Activated T-cell treated with anti-CD3 and anti-CD28 coated beads for 4 hours (primary cell): Measurements from ENCODE around the gene CFAP46.
"Not testable (repeated sequence)": the region's sequence is repeated elsewhere in the genome, so short reads cannot be mapped to it uniquely, and the experiment has no call there.

Experiments
- DNase-seq: peaks from one replicate; pipeline ENCODE4 v3.0.0-alpha.2; 2020

The CFAP46 gene

GRCh38 chr10:132979491-132980425 lies 37.4 kb upstream of the CFAP46 start:
- DNase-seq: no peak

DNA sequence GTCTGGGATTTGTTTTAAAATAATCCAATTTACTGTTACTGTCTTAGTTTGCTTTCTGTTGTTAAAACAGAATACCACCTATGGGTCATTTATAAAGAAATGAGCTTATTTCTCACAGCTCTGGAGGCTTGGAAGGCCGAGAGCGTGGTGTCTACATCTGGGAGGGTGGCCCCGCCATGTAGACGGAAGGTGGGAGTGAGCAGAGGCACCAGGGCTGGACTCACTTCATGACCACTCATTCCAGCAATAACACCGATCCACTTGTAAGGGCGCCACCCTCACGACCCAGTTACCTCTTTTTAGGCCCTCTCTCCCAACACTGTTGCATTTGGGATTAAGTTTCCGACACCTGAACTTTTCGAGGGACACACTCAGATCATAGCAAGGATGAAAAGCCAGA lies 36.2 kb upstream of the CFAP46 start:
- no peak for DNase-seq

GRCh38 chr10:132977807-132978206 lies 35.4 kb upstream of the CFAP46 start:
- no peak for DNase-seq

- DNase-seq: no peak
Observed at GRCh38 chr10:132977076-132977475, 34.7 kb upstream of the CFAP46 start.

- DNase-seq: no peak
Observed at GRCh38 chr10:132975831-132976682, 33.7 kb upstream of the CFAP46 start.

DNA sequence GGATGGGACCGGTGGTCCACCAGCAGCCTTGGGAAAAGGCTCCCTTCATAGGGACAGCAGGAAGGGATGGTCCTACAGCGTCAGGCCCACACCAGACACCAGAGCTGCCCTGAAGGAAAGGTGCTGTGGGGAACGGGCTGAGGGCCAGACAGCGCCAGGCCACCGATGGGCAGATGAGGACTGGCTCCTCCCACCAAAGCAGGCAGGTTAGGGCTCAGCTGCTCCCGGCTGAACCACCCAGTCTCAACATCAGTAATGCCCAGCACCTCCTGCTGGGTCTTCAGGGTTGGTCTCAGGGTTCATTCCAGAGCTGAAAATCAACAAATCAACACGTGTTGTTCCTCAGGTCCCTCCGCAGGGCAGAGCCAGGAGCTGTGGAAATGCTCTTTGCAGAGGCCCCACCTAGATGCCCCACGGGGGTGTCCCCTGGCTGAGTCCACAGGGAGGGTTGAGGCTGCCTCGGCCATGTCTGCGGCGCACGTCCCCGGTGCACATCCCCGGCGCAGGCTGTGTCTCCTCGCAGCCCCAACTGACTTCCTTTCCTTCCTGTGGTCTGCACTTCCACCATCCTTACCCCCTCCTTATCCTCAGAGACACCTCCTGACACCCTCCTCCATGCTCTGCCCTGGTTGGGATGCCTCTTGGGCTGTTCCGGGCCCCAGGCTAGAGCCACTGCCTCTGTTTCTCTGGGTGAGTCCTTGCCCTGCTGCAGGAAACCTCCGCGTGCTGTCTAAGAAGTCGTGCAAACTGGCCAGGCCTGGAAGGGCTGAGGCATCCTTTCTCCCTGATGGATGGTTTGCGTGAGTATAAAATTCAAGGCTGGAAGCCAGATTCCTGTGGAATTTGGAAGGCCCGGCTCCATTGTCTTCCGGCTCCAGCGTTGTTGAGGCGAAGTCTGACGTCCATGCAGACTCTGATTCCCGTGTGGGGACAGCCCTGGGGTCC lies 32.8 kb upstream of the CFAP46 start:
- no peak for DNase-seq

- no peak for DNase-seq
Observed at GRCh38 chr10:132974249-132974796, 32.0 kb upstream of the CFAP46 start.

- no peak for DNase-seq
Observed at GRCh38 chr10:132973903-132974241, 31.5 kb upstream of the CFAP46 start.

DNA sequence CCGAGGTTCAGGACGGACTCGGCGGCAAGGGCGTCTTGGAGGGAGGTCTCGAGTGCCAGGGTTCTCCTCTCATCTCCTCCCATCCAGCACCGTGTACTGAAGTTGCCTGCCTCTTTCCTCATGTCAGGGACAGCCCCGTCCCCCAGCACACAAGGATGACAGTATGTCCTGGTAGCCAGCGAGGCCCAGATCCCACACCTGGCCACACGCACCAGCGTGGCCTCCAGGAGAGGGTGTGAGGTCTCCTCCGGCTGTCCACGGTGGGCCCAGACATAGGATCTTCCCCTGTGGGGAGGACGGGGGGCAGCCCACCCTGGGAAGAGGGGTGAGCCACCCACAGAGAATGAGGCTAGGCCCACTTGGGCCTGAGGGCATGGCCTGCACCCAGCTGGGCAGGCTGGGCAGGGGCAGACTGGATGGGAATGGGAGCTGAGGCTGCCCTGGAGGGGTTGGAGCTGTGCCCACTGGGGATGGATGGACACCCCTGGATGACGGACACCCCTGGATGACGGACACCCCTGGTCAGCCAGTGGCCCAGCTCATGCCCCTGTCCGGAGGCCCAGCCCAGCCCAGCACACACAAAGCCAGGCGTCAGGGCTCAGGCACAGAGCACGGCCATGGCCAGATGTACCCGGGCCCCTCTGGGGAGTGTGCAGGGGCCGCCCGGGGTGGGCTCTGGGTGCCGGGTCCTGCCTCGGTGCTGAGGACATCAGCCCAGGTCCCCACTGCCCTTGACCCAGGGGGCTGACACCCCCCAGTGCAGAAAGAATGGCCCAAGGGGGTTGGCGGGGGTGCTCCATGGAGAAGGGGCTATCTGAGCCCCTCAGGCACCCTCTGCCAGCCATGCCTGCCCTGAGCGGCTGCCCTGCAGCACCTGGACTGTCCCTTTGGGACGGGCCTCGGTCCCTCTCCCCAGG lies 30.9 kb upstream of the CFAP46 start:
- no peak for DNase-seq

DNA sequence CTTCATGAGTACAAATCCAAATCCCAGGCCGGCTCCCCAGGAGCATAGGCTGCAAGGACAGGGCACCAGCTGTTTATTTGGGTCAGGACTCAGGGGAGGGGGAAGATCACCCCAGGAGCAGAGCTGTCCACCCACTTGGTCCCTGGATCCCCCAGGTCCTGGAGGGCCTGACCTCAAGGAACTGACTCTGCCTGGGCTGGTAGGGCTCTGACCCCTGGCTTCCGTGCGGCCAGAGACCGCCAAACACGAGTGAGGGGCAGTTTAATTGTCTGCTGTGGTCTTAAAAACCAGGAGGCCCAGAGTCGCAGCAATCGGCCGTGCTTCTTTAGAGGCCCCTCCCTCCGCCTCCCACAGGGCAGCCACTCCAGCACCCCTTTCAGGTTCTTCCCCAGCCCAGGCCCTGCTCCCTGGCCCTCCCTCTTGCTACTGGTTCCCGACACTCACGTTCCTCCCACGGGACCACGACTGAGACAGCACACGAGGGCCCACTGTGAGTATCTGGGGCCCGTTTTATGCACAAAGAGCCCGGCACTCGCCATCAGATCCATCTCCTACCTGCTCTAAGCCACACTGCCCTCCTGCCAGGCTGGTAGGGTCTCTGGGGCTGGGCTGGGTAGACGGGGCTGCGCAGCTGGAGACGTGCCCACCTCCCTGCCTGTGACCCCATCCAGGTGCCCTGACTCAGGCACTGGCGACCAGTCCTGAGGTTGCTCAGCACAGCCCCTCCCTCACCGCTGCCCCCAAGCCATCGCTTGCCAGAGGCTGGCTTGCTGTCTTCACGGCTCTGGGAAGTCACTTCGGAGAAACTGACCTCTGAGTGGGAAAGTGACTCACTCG lies 30.0 kb upstream of the CFAP46 start:
- DNase-seq: no peak

DNA sequence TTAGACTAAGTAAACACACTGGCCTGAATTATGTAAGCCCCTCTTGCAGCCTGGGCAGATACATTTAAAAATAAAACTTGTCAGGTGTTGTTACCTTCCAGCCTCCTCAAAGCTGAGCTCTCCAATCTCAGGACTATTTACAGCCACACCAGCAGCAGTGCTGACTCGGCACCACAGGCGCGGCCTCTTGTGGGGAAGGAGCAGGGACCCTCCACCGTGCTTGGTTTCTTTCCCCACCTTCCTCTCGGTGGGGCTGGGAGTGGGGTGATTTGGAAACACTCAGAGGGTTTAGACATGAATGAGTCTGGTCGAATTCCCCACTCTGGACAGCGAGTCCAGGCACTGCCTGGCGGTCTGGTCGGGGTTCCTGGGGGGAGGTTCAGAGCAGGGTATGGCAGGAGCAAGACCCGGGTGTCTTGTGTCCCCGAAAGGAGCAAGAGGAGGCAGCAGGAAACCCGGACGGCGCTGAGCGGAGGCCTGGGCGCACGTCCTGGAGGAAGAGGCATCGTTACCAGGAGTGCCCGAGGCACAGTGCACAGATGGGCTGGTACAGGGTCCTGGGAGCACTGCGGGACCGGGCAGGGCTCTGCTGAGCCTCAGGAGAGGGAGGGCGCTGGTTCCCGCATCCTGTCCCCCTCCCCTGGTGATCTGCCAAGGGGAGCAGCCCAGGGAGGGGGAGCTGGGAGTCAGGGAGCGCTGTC lies 29.2 kb upstream of the CFAP46 start:
- no peak for DNase-seq

GRCh38 chr10:132970641-132971438 lies 28.5 kb upstream of the CFAP46 start:
- no peak for DNase-seq

DNA sequence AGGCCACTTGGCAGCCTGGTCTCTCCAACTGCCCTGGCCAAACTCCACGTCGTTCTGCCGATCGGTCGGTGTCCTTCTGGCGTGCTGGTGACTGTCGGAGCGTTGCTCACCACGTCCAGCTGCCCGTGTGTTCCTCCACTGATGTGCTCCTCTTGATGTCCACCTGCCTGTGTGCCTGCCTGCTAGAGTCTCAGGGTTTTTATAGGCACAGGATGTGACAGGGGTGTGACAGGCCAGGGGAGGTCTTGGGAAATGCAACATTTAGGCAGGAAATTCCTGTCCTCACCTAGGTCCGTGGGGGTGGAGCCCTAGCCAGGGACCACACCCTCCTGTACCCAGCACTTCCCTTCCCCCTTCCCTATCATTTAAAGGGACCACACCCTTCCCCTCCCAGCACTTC lies 25.2 kb upstream of the CFAP46 start:
- no peak for DNase-seq

- no peak for DNase-seq
Observed at GRCh38 chr10:132965411-132966057, 23.2 kb upstream of the CFAP46 start.

- DNase-seq: not testable (repeated sequence)
Observed at GRCh38 chr10:132964707-132965410, 22.5 kb upstream of the CFAP46 start.

DNA sequence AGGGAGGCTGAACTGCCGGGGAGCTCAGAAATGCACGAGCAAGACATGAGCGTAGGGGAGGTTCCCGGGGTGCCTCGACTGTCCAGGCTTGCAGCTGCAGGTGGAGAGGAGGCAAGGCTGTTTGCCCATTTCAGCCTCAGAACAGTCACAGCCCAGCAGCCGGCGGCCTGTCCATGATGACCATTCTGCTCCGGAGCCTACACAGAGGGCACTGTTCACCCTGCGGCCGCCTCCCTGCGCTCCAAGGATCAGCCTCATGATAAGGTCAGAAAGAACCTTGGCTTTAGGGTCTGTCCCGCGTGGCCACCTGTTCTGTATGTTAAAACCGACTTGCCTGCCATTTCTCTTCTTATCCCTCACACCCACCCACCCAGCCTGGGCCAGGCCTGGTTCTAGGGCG lies 21.9 kb upstream of the CFAP46 start:
- DNase-seq: no peak

- no peak for DNase-seq
Observed at GRCh38 chr10:132963430-132963960, 21.1 kb upstream of the CFAP46 start.
